Measurements from ENCODE around the gene WT1.

WT1 gene

DNA sequence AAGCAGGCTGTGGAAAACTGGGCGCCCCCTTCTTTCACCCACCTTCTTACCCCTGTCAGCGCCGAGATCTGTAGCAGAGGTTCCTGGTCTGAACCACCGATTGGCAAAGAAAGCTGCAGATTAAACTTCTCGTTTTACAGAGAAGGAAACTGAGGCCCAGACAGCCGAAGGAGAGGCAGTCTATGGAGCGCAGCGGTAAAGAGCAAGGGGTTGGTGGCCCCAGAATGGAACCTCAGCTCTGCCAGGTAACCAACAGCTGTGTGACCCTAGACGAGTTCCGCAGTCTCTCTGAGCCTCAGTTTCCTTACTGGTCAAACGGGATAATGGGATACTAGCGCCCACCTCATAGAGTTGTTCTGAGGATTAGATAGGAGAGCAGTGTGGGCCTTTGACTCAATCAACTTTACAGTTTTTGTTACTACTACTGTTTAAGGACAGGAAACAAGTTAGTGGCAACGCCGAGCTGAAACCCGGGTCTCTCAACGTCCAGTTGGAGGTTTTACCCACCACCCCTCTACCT is 3.1 kb upstream of the WT1 start:
- DNase-seq = no peak

DNA sequence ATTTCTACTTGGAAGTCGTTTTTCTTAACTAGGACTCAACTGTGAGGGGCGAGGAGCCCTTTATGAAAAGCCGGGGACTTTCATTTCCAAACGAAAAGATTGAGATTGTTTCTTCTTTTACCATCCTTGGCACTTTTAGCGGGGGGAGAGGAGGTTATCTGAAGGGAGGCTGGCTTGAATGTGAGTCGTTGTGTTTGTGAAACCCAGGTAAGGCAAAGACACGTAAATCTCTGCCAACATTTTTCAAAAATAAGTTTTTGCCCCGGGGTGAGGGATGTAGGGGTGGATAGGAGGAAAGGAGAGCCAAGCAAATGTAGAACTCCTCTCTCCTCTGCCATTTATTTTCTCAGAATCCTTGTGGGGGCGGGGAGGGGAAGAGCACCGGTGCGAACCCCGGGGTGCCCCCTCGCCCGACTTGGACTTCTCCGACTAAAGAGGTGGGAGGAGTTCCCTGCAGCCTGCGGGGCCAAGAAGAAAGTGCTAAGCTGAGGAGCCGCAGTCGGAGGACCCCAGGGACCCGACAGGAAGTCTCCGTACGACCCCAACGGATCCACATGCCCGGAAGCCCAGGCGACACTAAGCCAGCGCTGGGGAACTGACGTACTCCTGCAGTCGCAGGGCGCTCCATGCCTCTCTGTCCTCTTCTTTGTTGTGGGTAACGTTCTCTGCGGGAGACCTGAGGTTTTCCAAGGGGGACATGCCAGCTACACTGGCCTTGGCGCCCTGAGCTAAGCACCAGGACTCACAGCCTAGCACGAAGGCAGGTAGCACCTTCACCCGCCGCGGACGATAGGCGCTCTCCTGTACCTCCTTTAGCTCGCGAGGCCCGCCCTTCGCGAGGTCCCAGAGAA is 2.4 kb upstream of the WT1 start:
- DNase-seq = no peak

DNA sequence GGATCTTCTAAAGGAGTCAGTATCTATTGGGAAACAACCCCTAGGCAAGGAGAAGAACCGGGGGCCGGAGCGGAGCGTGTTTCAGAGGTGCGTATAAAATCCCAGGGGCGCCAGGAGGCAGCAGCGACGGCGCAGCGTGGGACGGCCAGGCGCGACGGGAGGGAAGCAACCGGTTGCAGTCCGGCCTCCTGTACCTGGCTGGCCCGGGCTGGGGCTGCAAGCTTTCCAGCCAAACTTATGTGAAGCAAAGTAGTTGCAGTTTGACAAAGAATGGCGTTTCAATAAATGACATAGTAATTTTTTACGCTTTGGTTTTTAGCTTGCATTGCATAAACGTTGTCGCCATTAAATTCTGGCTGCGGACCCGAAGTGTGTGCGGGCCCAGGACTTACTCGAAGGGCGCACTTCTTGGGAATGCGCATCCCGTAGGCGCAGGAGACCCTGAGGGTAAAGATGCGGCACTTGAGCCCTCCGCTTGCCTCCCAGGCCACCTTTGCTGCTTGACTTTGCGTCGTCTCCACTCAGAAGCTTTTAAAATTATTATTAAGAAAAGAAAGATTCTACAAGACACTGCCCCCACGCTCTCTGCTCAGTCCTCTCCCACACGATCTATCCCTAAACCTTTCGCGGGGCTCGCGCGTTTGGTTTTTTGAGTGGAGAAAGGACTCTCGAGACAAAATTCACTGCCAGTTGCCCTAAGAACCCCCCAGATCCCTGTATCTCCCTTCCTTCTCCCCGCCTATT is 1.6 kb upstream of the WT1 start:
- DNase-seq = no peak

DNA sequence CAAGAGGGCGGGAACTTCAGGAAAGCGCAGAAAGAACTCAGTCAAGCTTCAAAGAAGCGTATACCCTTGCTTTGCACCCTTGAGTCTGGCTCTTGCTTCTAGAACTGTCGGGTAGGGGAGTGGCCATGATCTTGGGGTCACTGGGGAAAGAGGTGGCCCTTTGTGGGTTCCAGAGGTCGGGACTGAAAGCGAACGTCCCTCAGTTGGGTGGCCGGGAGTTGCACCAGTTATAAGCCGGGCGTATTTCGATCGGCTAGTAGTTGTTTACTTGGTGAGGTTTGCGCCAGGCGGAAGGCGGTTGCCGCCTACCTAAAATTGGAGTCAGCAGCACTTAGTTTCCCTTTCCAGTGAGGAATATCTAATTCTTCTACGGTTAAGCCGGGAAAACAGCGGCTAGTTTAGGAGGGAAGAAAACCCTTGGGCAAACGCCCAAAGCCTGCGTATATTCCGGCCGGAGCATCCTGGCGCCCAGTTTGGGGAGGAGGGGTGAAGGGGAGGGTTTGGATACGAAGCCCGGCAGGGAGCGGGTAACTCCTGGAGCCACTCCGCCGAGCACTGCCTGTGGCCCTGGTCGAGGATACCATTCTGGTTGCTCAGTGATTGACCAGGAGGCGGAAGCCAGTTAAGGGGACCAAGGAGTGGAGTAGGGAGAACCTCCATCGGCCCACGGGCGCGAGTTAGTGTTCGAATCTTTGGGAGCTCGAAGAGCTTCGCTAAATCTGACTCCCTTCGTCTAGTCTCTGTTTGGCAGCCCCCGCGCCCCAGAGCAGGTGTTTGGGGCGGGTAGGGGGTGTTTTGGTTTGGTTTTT is 807 bp upstream of the WT1 start:
- DNase-seq = no peak

DNA sequence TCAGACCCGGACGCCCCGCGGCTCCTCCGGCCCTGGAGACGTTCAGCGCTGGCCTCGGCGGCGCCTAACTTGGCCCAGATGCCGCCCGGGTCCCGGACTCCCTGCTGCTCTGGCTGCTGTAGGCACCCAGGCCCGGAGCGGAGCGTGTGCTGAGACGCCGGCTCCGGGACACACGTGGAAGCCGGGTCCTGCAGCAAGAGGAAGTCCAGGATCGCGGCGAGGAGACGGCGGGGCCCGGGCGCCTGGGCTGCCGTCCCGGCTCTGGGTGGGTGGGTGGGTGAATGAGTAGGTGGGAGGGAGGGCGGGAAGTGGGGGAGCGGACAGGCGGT is 223 bp downstream of the WT1 start:
- DNase-seq = no peak

DNA sequence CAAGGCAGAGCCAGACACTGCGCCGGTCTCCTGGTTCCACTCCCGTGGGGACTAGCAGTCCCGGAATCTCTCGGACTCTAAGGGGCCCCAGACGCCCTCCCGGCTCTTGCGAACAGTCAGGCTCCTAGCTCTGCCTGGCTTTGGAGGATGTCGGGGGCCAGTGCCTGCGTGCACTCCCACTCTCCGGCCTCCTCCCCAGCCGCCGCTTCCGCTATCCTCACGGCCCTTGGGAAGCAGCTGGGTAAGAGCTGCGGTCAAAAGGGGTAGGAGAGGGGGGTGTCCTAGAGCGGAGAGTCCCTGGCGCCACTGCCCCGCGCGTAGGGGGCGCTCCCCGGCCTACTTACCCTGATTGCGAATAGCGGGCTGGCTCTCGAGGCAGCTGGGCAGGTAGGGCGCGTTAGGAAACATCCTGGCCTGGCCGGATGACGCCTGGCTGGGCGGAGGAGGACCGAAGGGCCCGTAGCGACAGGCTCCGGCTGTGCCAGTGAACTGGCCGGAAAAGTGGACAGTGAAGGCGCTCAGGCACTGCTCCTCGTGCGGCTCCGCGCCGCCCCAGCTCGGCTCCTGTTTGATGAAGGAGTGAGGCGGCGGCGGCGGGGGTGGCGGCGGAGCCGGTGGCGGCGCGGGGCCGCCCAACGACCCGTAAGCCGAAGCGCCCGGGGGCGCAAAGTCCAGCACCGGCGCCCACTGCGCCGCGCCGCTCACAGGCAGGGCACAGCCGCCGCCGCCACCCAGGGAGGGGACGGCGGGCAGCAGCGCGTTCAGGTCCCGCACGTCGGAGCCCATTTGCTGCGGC is 785 bp downstream of the WT1 start:
- DNase-seq = no peak

DNA sequence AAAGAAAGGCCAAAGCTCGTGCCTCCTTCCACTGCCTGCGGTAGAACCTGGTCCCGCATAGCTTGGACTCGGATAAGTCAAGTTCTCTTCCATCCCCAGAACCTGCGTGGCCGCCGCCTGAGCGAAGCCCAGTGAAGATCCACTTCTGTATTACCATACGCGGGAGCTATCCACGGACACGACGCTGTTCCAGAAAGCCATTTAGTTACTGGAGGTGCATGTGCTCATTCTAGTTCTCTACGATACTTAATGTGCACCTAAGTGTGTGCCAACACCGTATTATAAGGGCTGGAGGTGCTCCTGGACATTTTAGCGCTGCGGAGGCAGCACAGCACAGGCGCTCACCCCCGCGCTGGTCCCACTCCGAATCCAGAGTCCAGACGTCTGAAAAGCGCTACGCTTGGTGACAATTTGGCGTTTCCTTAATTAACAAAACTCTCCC is 1.4 kb downstream of the WT1 start:
- DNase-seq = no peak

DNA sequence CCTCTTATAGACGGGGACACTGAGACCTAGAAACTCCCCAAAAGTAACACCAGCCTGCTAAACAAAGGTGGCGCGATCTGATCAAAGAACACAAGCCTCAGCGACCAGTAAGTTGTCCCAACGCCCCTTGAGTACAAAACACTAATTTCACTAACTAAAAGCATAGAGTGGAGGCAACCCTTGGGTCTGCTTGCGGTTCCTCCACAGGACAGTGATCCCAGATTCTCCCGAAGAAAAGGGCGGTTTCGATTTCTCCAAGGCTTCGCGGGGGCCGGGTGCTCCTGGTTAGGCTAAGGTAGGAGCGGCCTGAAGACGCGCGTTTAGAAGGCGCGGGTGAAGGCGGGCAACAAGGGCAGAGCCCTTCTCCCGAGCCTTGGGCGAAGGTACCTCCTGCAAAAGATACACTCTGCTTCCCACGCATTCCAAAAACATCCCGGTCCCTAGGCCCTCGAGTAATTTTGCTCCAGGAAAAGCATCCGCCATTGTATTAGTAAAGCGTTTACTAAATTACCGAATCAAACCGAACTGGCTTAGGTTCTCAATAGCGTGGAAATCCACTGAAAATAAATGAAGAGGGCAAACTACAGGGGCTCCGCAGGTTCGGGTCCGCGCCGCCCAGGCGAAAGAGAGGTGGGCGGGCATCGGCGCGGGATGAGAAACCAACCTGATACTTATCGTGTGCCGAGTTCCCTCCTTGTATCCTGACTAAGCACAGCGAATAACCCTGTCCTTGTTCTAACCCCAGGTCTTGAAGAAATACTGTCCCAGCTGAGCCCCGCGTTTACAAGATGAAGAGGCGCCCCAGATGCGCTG is 2.0 kb downstream of the WT1 start:
- no peak for DNase-seq

DNA sequence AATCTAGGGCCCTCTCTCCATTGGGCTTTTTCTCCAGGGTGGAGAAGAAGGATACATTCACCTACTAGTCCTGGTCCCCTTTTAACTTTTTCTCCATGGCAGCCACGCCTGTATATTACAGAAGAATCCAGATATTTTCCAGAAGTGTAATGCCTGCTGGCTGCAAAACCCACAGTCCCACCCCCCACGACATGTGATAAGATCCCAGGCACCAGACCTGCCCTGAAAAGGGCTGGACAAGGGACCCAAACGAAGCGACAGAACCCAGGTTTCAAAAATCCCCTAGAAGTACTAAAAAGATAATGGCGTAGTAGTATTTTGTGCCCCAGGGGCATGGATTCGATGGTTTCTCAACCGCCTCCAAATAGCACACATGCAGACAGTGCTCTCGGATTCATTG is 2.8 kb downstream of the WT1 start:
- no peak for DNase-seq

DNA sequence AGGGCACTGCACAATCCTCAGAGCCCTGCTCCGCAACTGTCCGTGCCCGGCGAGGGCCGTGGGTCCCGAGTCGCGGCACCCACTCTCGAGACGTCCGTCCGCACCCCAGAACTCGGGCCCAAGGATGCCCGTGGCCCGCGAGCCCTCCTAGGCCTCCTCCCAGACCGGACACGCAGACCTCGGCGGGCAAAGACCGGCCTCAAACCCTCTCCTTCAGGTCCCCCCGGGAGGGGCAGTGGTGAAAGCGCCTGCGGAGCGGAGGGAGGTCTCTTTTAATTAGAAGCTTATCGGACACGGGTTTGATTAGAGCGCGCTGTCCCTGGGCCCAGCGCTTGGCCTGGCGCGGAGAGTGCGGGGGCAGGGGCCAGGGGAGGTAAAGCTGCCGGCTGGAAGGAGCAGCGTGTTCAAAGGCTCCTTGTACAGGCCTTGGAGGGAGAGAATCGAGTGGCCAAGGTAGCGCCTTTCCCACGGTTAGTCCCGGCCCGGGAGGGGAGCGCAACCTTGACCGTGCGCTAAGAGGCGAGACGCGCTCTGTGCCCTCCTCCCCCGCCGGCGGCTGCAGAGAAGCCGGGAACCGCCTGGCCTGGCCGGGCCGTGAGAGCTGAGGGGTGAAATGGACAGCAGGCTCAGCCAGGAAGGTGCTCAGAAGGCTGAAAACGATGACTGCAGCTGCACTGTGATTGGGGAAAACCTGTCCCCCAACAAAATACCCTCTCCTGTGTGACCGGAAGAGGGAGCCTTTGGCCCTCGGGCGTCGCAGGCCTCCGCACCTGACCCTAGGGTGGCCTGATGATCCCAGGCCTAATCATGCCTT is 4.6 kb downstream of the WT1 start:
- no peak for DNase-seq

DNA sequence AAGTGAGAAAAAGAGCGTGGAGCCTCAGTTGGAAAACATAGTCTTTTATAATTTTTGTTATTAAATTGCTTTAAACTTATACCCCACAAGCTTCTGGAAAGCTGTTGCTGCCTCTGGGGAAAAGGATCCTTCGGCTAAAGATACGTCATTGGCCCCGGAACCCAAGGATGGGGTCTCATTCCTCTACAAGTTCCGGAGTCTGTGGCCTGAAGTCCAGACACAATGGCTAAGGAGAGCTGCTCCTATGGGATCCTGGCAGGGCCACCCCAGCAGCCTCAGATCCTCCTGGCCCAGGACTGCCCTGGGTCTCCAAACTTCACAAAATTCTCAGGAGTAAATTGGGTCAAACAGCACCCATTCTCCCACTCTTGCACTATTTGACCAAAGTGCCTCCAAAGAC is 5.9 kb downstream of the WT1 start:
- DNase-seq = no peak

DNA sequence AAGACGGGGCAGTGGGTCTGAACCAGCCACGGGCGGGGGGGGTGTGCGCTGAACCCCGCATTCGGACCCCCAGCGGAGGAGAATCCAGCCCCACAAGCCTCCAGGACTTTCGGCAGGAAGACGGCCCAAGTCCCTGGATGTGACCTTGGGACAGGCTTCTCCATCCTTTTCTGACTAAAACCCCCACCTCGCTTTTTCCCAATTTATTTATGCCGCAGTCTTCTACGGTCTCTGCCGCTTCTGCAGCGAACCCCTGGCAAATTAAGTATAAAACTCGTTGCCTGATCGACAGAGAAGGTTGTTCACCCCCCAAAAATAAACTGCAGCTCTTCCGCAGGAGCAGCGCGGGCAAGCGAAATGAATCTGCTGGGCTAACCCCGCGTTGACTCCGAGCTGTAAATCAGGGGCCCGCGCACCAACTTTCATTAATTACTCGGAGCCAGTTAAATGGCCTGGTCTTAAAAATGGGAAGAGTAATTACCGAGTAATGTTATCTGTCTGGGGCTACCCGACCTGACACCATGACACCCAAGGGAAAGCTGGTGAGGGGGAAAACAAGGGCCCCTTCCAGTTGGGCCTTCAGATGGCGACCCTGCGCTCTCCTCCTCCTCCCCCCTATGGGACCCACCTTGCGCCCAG is 6.6 kb downstream of the WT1 start:
- DNase-seq = no peak

DNA sequence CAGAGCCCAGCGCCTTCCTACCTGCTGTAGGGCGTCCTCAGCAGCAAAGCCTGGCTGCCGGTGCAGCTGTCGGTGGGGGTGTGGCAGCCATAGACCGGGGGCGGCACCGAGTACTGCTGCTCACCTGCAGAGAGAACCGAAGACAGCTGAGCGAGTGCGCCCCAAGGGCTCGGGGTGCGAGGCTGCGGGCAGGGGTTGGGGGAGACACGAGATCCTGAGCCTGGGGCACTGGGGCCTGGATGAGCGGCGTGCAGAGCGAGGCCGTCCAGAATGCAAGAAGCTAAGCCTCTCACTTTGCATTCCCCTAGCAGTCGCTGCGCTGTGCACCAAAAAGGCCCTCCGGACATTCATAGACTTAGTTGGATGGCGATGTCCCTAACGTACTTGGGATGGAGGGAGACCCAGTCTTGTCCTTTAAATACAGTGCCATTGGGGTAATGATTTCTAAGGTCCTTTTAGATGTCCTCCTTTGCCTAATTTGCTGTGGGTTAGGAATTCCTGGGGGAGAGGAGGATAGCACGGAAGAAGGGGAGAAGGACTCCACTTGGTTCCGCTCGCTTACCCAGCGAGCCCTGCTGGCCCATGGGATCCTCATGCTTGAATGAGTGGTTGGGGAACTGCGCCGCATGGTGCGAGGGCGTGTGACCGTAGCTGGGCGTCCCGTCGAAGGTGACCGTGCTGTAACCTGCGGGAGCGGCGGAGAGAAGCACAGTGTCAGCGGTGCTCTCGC is 7.2 kb downstream of the WT1 start:
- no peak for DNase-seq

DNA sequence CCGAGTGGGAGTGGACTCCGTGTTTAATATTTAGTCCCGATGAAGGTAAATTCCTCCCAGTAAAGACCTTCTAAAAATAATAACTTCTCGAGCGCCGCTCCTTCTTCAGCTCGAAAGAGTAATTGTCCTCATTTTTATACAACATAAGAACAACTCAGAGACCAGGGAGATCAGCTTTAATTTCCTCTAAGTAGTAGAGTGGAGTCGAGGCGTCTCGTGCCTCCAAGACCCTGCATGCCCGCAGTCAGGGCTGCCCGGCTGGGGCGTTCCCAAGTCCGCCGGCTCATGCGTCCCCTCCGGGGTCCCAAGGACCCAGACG is 7.8 kb downstream of the WT1 start:
- no peak for DNase-seq

DNA sequence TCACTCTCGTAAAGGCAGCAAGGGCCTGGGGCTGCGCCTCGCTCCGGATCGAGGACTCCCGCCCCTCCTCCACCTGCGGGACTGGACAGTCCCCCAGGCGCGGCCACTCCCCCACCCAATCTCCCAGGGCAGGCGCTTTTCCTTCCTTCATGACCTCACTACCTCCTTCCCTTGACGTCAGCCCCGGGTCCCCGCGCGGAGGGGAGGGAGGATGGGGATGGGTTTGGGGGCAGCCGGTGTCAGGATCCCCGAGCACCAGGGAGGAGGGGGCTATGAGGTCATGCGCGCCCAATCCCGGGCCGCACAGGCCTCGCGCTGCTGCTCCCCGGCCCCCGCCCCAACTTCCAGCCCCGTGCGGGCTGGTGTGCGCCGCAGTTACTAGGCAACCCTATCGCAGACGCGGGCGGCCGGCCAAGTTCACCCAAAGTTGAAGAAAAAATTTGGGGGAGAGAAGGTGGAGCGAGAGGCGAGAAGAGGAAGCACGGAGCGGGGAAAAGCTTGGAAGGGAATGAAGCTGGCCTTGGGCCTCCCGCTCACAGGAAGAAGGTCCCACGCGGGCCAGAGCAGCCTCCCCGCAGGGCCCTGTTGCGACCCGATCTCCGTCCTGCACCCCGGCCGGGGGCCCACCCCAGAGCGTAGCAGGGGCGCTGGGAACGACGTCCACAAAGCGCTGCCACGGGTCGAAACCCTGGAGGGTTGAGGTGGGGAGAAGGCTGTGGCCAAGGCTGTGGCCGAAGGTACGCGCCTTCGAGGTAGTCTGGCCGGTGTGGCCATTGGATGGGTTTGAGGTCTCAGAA is 8.3 kb downstream of the WT1 start:
- no peak for DNase-seq

DNA sequence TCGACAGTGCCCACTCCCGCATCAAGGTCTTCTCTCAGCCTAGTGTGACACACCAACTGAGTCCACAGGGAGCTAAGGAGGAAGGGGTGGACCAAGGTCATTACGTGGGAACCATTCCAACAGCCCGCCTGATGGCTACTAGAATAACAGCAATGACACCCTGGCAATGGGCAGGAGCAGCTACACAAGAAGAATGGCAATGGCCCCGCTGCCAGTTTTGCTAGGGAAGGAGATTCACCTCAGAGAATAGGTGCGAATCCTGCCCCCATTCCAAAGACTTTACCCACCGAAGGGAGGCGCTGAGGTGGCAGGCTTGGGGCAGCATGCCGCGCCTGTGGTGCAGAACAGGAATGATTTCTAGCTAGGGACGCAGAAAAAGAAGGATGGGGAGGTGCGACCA is 9.1 kb downstream of the WT1 start:
- no peak for DNase-seq

DNA sequence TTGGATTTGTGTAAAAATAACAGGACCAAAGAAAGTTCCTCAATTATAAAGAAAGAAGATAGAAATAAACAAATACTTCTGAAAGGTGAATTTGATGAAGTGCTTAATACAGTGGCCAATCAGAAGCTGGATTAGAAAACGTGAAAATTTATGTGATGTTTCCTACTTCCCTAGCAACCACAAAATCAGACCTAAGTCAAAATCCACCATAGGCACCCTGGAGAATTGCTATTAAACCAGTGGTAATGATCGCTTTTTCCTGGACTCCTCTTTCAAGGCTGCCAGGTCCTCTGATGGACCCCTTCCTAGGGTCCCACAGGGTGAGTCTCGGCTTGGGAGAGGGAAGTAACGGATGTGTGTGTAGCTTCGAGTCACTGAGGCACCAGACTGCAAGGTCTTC is 9.6 kb downstream of the WT1 start:
- no peak for DNase-seq

DNA sequence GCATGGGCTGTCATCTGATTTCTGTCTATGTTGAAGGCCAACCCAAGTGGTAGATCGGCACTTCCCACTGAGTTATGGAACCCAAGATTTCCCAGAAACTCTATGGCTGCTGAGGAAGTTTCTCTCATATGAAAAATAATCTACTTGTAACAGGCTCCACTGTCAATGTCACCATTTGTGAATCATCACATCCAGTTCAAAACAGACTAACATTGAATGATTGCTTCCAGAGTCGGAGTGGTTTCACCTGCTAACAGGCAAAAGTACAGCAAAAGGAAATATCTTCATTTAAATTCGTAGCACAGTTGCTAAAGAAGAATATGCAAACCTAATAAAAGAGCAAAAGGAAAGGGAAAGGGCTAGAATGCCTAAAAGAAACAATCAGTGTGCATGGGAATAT is 12.8 kb downstream of the WT1 start:
- no peak for DNase-seq

DNA sequence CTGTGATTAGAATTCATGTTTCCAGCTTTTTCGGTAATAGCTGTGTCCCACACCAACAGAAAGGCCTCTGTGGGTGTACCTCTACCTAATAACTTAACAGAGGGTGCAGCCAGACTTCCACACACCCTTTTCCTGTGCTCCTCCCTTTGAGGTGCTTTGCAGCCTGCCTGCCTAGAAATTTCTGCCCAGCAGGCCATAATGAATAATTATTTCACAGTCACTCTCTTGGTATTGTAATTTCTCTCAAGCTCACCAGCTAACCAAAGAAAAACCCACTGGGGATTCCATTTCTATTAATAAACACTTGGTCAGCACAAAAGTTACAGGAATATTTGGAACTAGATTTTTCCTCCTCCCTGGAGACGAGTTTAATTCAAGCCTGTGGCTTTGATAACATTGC is 13.3 kb downstream of the WT1 start:
- DNase-seq = no peak

Measured in NCI-H1417 treated with DMSO at 0.1 percent for 48 hours (cell line).